DMS153 treated with DMSO at 0.1 percent for 48 hours (cell line): ENCODE data around the gene ZNF578.
"Not testable (repeated sequence)": the region's sequence is repeated elsewhere in the genome, so short reads cannot be mapped to it uniquely, and the experiment has no call there.

Experiments
- DNase-seq: peaks from one replicate; lab custom pipeline; 2025; ENCODE audit not compliant: unreplicated experiment; lab: John Stamatoyannopoulos, UW

Gene ZNF578

DNA sequence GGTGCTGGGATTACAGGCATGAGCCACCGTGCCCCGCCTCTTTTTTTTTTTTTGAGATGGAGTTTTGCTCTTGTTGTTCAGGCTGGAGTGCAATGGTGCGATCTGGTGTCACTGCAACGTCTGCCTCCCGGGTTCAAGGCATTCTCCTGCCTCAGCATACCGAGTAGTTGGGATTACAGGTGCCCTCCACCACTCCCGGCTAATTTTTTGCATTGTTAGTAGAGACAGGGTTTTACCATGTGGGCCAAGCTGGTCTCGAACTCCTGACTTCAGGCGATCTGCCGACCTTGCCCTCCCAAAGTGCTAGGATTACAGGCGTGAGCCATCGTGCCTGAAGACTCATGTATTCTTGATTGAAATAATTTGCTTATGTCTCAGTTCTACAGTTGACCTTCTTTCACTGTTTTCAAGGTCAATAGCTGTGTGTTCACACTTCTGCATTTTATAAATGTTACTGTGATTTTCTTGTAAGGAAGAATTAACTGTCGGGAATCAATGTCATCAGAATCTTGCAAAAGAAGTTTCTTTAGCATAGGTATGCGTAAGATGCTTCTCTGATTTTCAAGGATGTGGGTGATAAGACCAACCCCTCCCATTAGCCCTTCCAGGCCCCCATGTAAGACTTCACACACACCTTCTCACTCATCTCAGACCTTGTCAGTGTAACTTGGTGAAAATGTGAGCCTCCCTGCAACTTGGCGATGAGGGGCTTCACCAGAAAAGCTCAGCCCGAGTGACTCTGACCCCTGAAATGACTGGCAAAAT lies 104.1 kb downstream of the ZNF578 start:
- no peak for DNase-seq

DNA sequence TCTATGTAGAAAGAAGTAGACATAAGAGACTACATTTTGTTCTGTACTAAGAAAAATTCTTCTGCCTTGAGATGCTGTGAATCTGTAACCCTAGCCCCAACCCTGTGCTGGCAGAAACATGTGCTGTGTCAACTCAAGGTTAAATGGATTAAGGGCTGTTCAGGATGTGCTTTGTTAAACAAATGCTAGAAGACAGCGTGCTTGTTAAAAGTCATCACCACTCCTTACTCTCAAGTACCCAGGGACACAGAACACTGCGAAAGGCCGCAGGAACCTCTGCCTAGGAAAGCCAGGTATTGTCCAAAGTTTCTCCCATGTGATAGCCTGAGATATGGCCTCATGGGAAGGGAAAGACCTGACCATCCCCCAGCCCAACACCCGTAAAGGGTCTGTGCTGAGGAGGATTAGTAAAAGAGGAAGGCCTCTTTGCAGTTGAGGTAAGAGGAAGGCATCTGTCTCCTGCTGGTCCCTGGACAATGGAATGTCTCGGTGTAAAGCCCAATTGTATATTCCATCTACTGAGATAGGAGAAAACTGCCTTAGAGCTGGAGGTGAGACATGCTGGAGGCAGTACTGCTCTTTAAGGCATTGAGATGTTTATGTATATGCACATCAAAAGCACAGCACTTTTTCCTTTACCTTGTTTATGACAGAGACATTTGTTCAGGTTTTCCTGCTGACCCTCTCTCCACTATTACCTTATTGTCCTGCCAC lies 105.5 kb downstream of the ZNF578 start:
- not testable (repeated sequence) for DNase-seq

DNA sequence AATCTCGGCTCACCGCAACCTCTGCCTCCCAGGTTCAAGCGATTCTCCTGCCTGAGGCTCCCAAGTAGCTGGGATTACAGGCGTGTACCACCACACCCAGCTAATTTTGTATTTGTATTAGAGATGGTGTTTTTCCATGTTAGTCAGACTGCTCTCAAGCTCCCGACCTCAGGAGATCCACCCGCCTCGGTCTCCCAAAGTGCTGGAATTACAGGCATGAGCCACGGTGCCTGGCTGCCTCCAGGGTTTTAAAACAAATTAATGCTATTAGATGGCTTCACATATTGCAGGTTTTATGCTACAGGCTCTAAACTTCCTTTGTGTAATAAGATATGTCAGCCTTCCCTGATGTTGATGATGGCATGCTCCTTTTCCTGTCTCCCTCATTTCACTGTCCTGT lies 108.3 kb downstream of the ZNF578 start:
- not testable (repeated sequence) for DNase-seq
